NB4 (cell line): ENCODE measurements around the gene PDZRN4.

ENCODE experiments used
- CTCF ChIP-seq: IDR thresholded peaks from one replicate; pipeline ENCODE4 v1.5.1; 2012; ENCODE audit warnings: low read depth, low read length
- MAX ChIP-seq: IDR thresholded peaks from 2 replicates; pipeline ENCODE4 v1.6.1; 2011; ENCODE audit warnings: low read depth, low read length
- MYC ChIP-seq: IDR thresholded peaks from 2 replicates; pipeline ENCODE4 v1.6.1; 2011; ENCODE audit warnings: low read depth, low read length
- POLR2A ChIP-seq: IDR thresholded peaks from 2 replicates; pipeline ENCODE4 v1.6.1; 2011; ENCODE audit warnings: mild to moderate bottlenecking; ENCODE audit not compliant: insufficient read length; ENCODE audit errors: extremely low read depth

DNA sequence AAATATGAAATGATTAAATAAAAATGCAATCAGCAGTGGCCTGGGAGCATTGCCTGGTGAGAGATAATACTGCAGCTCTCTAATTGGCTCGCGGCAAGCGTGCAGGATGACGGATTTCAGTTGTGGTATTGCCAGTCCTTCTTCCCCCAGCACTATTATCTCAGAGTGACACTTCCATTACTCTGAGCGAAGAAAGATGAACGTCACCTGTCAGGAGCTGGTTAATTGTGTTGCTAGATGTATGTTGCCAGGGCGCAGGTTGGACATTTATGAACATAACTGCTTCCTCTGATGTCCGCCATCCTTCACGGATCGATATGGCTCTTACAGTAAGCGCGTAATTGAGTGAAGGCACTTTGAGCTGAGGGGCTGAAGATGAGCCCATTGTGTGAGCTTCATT lies 374.9 kb downstream of the PDZRN4 start:
- TF ChIP-seq MYC (no peak), CTCF (no peak), POLR2A (no peak), MAX (no peak)
